SK-N-SH (cell line): ENCODE data around the gene LDB2. TPM values are rescaled to one million over a fixed set of nuclear protein-coding genes. Genes with fewer than 3 reads are reported as not detected.

ENCODE experiments used
- CTCF ChIA-PET: fragments of 300-600, 350-600 bp; formaldehyde crosslinking; extraction: SDS; loops from one replicate; lab custom pipeline; 2021; lab: Yijun Ruan, JAX
- POLR2A ChIA-PET: fragments of 350-600 bp; sonication (Branson Sonifier 250); formaldehyde crosslinking; extraction: SDS; loops from one replicate; lab custom pipeline; 2020; ENCODE audit warnings: antibody characterized with exemption, inconsistent platforms; lab: Yijun Ruan, JAX
- DNase-seq: peaks from one replicate; pipeline ENCODE4 v3.0.0; 2012
- H2AFZ ChIP-seq: fragments of 200-600 bp; sonication (generic); 2 replicates; pipeline ENCODE4 v1.8.1; 2016; ENCODE audit warnings: antibody characterized with exemption, mild to moderate bottlenecking, low read depth
- H3F3A ChIP-seq: fragments of 200-600 bp; sonication (generic); replicated peaks from 2 replicates; pipeline ENCODE3; 2016; ENCODE audit warnings: antibody characterized with exemption, mild to moderate bottlenecking; ENCODE audit not compliant: insufficient read depth
- H3K27ac ChIP-seq, 2 experiments: fragments of 200-500 bp in 1 of 2; fragments of 200-600 bp in 1 of 2; sonication (Bioruptor generic) in 1 of 2; sonication (generic), shearing (Covaris generic) in 1 of 2; 2 replicates each; pipeline versions ENCODE4 v1.5.1 to v1.6.1; 2014 to 2016; ENCODE audit warnings: low read depth in 2 of 2, inconsistent platforms in 1 of 2, low read length in 1 of 2, mild to moderate bottlenecking in 1 of 2, mixed read lengths in 1 of 2
- H3K27me3 ChIP-seq: fragments of 200-600 bp; sonication (generic), shearing (Covaris generic); 2 replicates; pipeline ENCODE4 v1.6.1; 2016; ENCODE audit warnings: mixed run types; ENCODE audit not compliant: insufficient read depth
- H3K36me3 ChIP-seq, 2 experiments: fragments of 200-500 bp in 1 of 2; fragments of 200-600 bp in 1 of 2; sonication (Bioruptor generic) in 1 of 2; sonication (generic) in 1 of 2; replicated peaks in 1 of 2; 2 replicates each; pipeline versions ENCODE3 to v1.5.1; 2014 to 2016; ENCODE audit warnings: low read length in 1 of 2, mild to moderate bottlenecking in 1 of 2; ENCODE audit not compliant: insufficient read depth in 2 of 2, control insufficient read depth in 1 of 2
- H3K4me1 ChIP-seq, 2 experiments: fragments of 200-500 bp in 1 of 2; fragments of 200-600 bp in 1 of 2; sonication (Bioruptor generic) in 1 of 2; sonication (generic), shearing (Covaris generic) in 1 of 2; 2 replicates each; pipeline versions ENCODE4 v1.5.1 to v1.6.1; 2014 to 2016; ENCODE audit warnings: low read depth in 1 of 2, low read length in 1 of 2, mixed run types in 1 of 2; ENCODE audit not compliant: insufficient read depth in 2 of 2, control insufficient read depth in 1 of 2
- H3K4me2 ChIP-seq: fragments of 200-600 bp; sonication (generic), shearing (Covaris generic); 2 replicates; pipeline ENCODE4 v1.6.1; 2017; ENCODE audit warnings: mixed run types
- H3K4me3 ChIP-seq, 2 experiments: fragments of 200-500 bp in 1 of 2; fragments of 200-600 bp in 1 of 2; sonication (Bioruptor generic) in 1 of 2; sonication (generic), shearing (Covaris generic) in 1 of 2; 2 replicates each; pipeline versions ENCODE4 v1.5.1 to v1.8.1; 2014 to 2016; ENCODE audit warnings: low read depth in 2 of 2, inconsistent platforms in 1 of 2, low read length in 1 of 2, mild to moderate bottlenecking in 1 of 2, mixed read lengths in 1 of 2, moderate library complexity in 1 of 2
- H3K79me2 ChIP-seq: fragments of 200-600 bp; sonication (generic); 2 replicates; pipeline ENCODE4 v1.8.1; 2017; ENCODE audit warnings: mild to moderate bottlenecking; ENCODE audit not compliant: insufficient read depth
- H3K9ac ChIP-seq: fragments of 200-600 bp; sonication (generic); 2 replicates; pipeline ENCODE4 v1.6.1; 2017; ENCODE audit warnings: mixed run types
- H3K9me2 ChIP-seq: fragments of 200-600 bp; sonication (generic); 2 replicates; pipeline ENCODE4 v1.6.1; 2017; ENCODE audit warnings: mixed run types
- H3K9me3 ChIP-seq: fragments of 200-600 bp; sonication (generic); 2 replicates; pipeline ENCODE4 v1.6.1; 2017; ENCODE audit warnings: mixed run types, mild to moderate bottlenecking, moderate library complexity
- H4K20me1 ChIP-seq: fragments of 200-600 bp; sonication (generic); 2 replicates; pipeline ENCODE4 v1.6.1; 2017; ENCODE audit warnings: mild to moderate bottlenecking, mixed run types; ENCODE audit not compliant: insufficient read depth
- CHD2 ChIP-seq: fragments of 150-350 bp; IDR thresholded peaks from 2 replicates; pipeline ENCODE4 v1.6.1; 2018; ENCODE audit warnings: low read length; ENCODE audit not compliant: partially characterized antibody
- FOSL2 ChIP-seq: IDR thresholded peaks from 2 replicates; pipeline ENCODE4 v1.4.0; 2012; ENCODE audit warnings: low read depth, mild to moderate bottlenecking, moderate library complexity, borderline replicate concordance
- FOXJ3 ChIP-seq: sonication (generic); formaldehyde crosslinking; IDR thresholded peaks from 2 replicates; pipeline ENCODE4 v1.5.1; 2020; ENCODE audit warnings: mild to moderate bottlenecking, missing genetic modification reagents
- GABPA ChIP-seq: IDR thresholded peaks from 2 replicates; pipeline ENCODE4 v1.4.0; 2012; ENCODE audit warnings: low read depth, mild to moderate bottlenecking
- GATA2 ChIP-seq: sonication (generic); formaldehyde crosslinking; IDR thresholded peaks from 2 replicates; pipeline ENCODE4 v1.5.0; 2020; ENCODE audit warnings: mild to moderate bottlenecking, missing genetic modification reagents
- MEF2A ChIP-seq: IDR thresholded peaks from 2 replicates; pipeline ENCODE4 v1.4.0; 2012; ENCODE audit warnings: low read depth, borderline replicate concordance
- NRF1 ChIP-seq: IDR thresholded peaks from 2 replicates; pipeline ENCODE4 v1.6.1; 2012; ENCODE audit warnings: low read depth, mild to moderate bottlenecking, low read length
- POLR2AphosphoS5 ChIP-seq: IDR thresholded peaks from 2 replicates; pipeline ENCODE4 v1.6.1; 2012; ENCODE audit warnings: low read depth, low read length
- RAD21 ChIP-seq: IDR thresholded peaks from 2 replicates; pipeline ENCODE4 v1.6.1; 2012; ENCODE audit warnings: mild to moderate bottlenecking, low read length
- RCOR1 ChIP-seq: fragments of 150-350 bp; IDR thresholded peaks from 2 replicates; pipeline ENCODE4 v1.6.1; 2017; ENCODE audit warnings: antibody characterized with exemption, low read length
- RXRA ChIP-seq: IDR thresholded peaks from 2 replicates; pipeline ENCODE4 v1.4.0; 2012; ENCODE audit warnings: low read depth, mild to moderate bottlenecking, borderline replicate concordance
- TAF1 ChIP-seq: IDR thresholded peaks from 2 replicates; pipeline ENCODE4 v1.6.1; 2012; ENCODE audit warnings: low read depth, mild to moderate bottlenecking, low read length, moderate library complexity, borderline replicate concordance
- TCF12 ChIP-seq: IDR thresholded peaks from 2 replicates; pipeline ENCODE4 v1.4.0; 2012
- WGBS: methylation state at CpG from one replicate; pipeline ENCODE4 v1.1.6; 2017; ENCODE audit warnings: low lambda C conversion rate; 5-methylcytosine and 5-hydroxymethylcytosine counted together
- polyA plus RNA-seq, 3 experiments: library from polyadenylated mRNA; depleted of rRNA; stranded (reverse); fragments of >200 nt; gene quantifications; 2 replicates each; pipeline ENCODE4 v1.2.3, GENCODE V29; 2012
- TF ChIP-seq, protein P1 (sequence below): IDR thresholded peaks from 2 replicates; pipeline ENCODE4; 2012
- TF ChIP-seq, protein P2 (sequence below): fragments of 150-350 bp; IDR thresholded peaks from 2 replicates; pipeline ENCODE4 v1.6.1; 2017; ENCODE audit warnings: antibody characterized with exemption, low read length, low read depth, borderline replicate concordance
- TF ChIP-seq, protein P3 (sequence below): IDR thresholded peaks from 2 replicates; pipeline ENCODE4 v1.4.0; 2012; ENCODE audit warnings: low read depth
- TF ChIP-seq, protein P4 (sequence below): IDR thresholded peaks from 2 replicates; pipeline ENCODE4 v1.4.0; 2012; ENCODE audit warnings: low read depth, borderline replicate concordance
- TF ChIP-seq, protein P5 (sequence below): fragments of 150-350 bp; IDR thresholded peaks from 2 replicates; pipeline ENCODE4 v1.6.1; 2016; ENCODE audit warnings: mild to moderate bottlenecking, low read depth, low read length

LDB2 gene
- polyA plus RNA-seq, 1 of the 3 experiments (the other 2 are of a cell fraction): 11.0 TPM

DNA sequence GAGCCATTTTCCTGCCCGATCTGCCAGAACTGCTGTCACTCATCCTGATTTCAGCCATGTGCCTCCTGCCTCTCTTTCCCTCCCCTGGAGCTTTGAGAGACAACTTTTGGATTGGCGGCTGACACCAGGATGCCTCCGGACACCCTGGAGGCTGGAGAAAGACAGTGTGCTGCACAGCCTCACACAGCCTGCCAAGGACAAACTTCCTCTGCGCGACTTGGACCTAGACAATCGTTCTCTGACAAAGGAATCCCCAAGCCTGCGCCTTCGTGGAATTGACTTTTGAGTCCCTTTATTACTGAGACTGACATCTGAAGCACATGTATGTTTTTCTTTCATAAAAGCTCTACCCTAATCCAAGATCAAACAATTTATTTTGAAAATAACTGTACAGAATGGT, 10.8 kb upstream of the LDB2 start:
- H3K4me2 ChIP-seq: no peak overlapping the region
- TF ChIP-seq RAD21 (no peak), MEF2A (no peak), TAF1 (no peak), TCF12 (no peak), CHD2 (no peak), RCOR1 (no peak), GATA2 (CRISPR knock-in tag) (no peak)
- TF ChIP-seq, protein P1, sequence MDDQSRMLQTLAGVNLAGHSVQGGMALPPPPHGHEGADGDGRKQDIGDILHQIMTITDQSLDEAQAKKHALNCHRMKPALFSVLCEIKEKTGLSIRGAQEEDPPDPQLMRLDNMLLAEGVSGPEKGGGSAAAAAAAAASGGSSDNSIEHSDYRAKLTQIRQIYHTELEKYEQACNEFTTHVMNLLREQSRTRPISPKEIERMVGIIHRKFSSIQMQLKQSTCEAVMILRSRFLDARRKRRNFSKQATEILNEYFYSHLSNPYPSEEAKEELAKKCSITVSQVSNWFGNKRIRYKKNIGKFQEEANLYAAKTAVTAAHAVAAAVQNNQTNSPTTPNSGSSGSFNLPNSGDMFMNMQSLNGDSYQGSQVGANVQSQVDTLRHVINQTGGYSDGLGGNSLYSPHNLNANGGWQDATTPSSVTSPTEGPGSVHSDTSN: no peak
- TF ChIP-seq, all 33 proteins: peak for 0
- no peaks in the 10 kb centered on the region for H4K20me1 ChIP-seq
- H3K4me3 ChIP-seq: no peak overlapping the region
- H3K27ac ChIP-seq: no peak overlapping the region
- H3K4me1 ChIP-seq: no peaks in the 10 kb centered on the region
- no peak overlapping the region for H3K9ac ChIP-seq
- ChIA-PET CTCF (interaction anchor here (1.2 kb wide), 1 partner anchor 61 kb away, joined by 3 read pairs; no protein-coding TSS in a partner anchor), POLR2A (no interaction called here)
- no peaks in the 10 kb centered on the region for H3F3A ChIP-seq
- H3K9me3 ChIP-seq: no peaks in the 10 kb centered on the region
- no peak overlapping the region for H2AFZ ChIP-seq
- no peak for DNase-seq
- no peaks in the 10 kb centered on the region for H3K36me3 ChIP-seq
- H3K27me3 ChIP-seq: no peaks in the 10 kb centered on the region
- no peaks in the 10 kb centered on the region for H3K9me2 ChIP-seq
- H3K79me2 ChIP-seq: no peaks in the 10 kb centered on the region
- 66% methylated on average over 7 of the region's 8 CpGs for WGBS

DNA sequence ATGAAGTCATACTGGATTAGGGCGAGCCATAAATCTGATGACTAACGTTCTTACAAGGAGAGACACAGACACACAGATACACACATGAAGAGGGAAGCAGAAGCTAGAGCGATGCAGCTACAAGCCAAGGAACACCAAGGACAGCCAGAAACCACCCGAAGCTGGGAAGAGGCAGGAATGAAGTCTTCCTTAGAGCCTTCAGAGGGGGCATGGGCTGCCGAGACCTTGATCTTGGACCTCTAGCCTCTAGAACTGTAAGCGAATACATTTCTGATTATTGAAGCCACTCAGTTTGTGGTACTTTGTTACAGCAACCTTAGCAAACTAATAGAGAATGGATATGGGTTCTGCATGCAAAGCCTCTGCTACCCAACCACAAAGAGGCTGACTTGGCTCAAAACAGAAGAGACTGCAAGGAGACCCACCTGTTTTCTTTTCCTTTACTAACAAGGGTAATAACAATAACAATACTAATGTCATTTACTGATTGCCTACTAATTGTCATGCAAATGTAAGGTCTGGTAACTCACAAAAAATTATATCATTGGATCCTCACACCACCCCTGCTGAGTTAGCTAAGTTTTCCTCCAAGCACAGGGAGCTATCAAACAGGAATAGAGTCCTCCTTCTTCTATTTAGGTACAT, 10.1 kb upstream of the LDB2 start:
- H3K27me3 ChIP-seq: no peaks in the 10 kb centered on the region

DNA sequence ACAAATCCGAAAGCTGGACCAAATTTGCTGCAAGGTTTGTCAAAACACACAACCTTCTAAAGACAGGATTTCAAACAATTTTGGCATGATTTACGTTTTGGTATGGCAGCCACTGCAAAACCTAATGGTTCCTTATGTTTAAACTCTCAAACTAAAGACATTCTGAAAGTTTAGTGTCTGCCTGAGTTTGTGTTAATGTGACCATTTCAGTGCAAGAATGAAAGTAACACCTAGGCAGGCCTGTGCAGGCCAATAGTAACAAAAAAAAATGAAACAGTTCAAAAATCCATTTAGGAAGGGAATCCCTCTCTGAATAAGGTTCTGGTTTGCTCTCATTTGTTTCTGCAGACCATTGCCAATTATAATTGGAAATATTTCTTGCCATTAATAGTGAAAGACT, 1.9 kb upstream of the LDB2 start:
- no peak overlapping the region for H3K4me3 ChIP-seq
- H3F3A ChIP-seq: no peaks in the 10 kb centered on the region
- no peaks in the 10 kb centered on the region for H3K9me3 ChIP-seq
- H4K20me1 ChIP-seq: no peaks in the 10 kb centered on the region
- H3K36me3 ChIP-seq: no peaks in the 10 kb centered on the region
- H3K9ac ChIP-seq: no peak overlapping the region
- POLR2A ChIA-PET: no interaction called here
- peaks cover 26% of the 10 kb centered on the region for H3K79me2 ChIP-seq
- DNase-seq: no peak
- H2AFZ ChIP-seq: no peak overlapping the region
- no peak overlapping the region for H3K27ac ChIP-seq
- peaks cover 5 to 8% of the 10 kb centered on the region in 2 experiments; a peak in 3 of 4 replicates for H3K4me1 ChIP-seq
- WGBS: 91% methylated on average over 2 of the region's 2 CpGs
- CTCF ChIA-PET: no interaction called here
- H3K27me3 ChIP-seq: no peaks in the 10 kb centered on the region
- no peaks in the 10 kb centered on the region for H3K9me2 ChIP-seq
- no peak overlapping the region for H3K4me2 ChIP-seq
- TF ChIP-seq POLR2AphosphoS5: no peak
- TF ChIP-seq, protein P2, sequence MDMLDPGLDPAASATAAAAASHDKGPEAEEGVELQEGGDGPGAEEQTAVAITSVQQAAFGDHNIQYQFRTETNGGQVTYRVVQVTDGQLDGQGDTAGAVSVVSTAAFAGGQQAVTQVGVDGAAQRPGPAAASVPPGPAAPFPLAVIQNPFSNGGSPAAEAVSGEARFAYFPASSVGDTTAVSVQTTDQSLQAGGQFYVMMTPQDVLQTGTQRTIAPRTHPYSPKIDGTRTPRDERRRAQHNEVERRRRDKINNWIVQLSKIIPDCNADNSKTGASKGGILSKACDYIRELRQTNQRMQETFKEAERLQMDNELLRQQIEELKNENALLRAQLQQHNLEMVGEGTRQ: no peak
- TF ChIP-seq NRF1: no peak
- TF ChIP-seq, protein P3, sequence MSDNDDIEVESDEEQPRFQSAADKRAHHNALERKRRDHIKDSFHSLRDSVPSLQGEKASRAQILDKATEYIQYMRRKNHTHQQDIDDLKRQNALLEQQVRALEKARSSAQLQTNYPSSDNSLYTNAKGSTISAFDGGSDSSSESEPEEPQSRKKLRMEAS: no peak
- TF ChIP-seq FOSL2: no peak
- TF ChIP-seq, protein P4, sequence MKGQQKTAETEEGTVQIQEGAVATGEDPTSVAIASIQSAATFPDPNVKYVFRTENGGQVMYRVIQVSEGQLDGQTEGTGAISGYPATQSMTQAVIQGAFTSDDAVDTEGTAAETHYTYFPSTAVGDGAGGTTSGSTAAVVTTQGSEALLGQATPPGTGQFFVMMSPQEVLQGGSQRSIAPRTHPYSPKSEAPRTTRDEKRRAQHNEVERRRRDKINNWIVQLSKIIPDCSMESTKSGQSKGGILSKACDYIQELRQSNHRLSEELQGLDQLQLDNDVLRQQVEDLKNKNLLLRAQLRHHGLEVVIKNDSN: no peak
- no peak for TF ChIP-seq FOXJ3 (CRISPR knock-in tag)
- TF ChIP-seq RXRA: no peak
- TF ChIP-seq, protein P5, sequence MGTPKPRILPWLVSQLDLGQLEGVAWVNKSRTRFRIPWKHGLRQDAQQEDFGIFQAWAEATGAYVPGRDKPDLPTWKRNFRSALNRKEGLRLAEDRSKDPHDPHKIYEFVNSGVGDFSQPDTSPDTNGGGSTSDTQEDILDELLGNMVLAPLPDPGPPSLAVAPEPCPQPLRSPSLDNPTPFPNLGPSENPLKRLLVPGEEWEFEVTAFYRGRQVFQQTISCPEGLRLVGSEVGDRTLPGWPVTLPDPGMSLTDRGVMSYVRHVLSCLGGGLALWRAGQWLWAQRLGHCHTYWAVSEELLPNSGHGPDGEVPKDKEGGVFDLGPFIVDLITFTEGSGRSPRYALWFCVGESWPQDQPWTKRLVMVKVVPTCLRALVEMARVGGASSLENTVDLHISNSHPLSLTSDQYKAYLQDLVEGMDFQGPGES: no peak

More for the DNA sequence above, 10.1 kb upstream of the LDB2 start:
- no peak overlapping the region for H2AFZ ChIP-seq
- no peak overlapping the region for H3K9ac ChIP-seq
- H3K4me1 ChIP-seq: no peaks in the 10 kb centered on the region
- POLR2A ChIA-PET: no interaction called here
- no peaks in the 10 kb centered on the region for H3F3A ChIP-seq
- H3K9me2 ChIP-seq: no peaks in the 10 kb centered on the region
- 71% methylated on average over 6 of the region's 6 CpGs for WGBS
- no peaks in the 10 kb centered on the region for H3K9me3 ChIP-seq
- no peak overlapping the region for H3K27ac ChIP-seq
- H4K20me1 ChIP-seq: no peaks in the 10 kb centered on the region
- CTCF ChIA-PET: interaction anchor here (1.2 kb wide), 1 partner anchor 61 kb away, joined by 3 read pairs; no protein-coding TSS in a partner anchor
- H3K79me2 ChIP-seq: no peaks in the 10 kb centered on the region
- no peak overlapping the region for H3K4me2 ChIP-seq
- no peak for DNase-seq
- TF ChIP-seq RAD21 (no peak), GABPA (no peak)
- TF ChIP-seq, all 33 proteins: peak for 0
- Histone ChIP-seq H3K36me3 (no peaks in the 10 kb centered on the region), H3K4me3 (no peak overlapping the region)
